ENCODE measurements around the gene CYP2U1. TPM values are rescaled to one million over a fixed set of nuclear protein-coding genes. Genes with fewer than 3 reads are reported as not detected.
"Not testable (repeated sequence)": the region's sequence is repeated elsewhere in the genome, so short reads cannot be mapped to it uniquely, and the experiment has no call there.

The CYP2U1 gene
- total RNA-seq, 1 donor from 2014 or later: 19.6 TPM

GRCh38 chr4:107966903-107967302 is 35.6 kb downstream of the CYP2U1 start:
- H3K27me3 ChIP-seq: no peaks in the 10 kb centered on the region
- H3K4me3 ChIP-seq: no peak overlapping the region
- no peaks in the 10 kb centered on the region for H3K4me1 ChIP-seq
- no peak for DNase-seq (ENCODE audit: extremely low spot score in 2 of 2)
- H3K27ac ChIP-seq: no peak overlapping the region
- TF ChIP-seq POLR2A (IDR thresholded peaks at IDR 0.05): no peak
- TF ChIP-seq POLR2AphosphoS5 (IDR thresholded peaks at IDR 0.05; ENCODE audit: insufficient read depth in 1 of 2, low read depth in 1 of 2): no peak
- intact Hi-C loops (cut with DNase I): no loop called here
- H3K9me3 ChIP-seq: no peaks in the 10 kb centered on the region
- H3K36me3 ChIP-seq: no peaks in the 10 kb centered on the region

GRCh38 chr4:107967519-107967918 is 36.2 kb downstream of the CYP2U1 start:
- H3K4me1 ChIP-seq; H3K27me3 ChIP-seq; H3K4me3 ChIP-seq; H3K9me3 ChIP-seq; DNase-seq (ENCODE audit: extremely low spot score in 2 of 2); H3K27ac ChIP-seq; intact Hi-C loops (cut with DNase I); H3K36me3 ChIP-seq: not testable (repeated sequence)

- H3K27me3 ChIP-seq; H3K4me3 ChIP-seq; H3K27ac ChIP-seq; DNase-seq (ENCODE audit: extremely low spot score in 2 of 2); intact Hi-C loops (cut with DNase I); H3K36me3 ChIP-seq; H3K9me3 ChIP-seq; H3K4me1 ChIP-seq: not testable (repeated sequence)
Measured at GRCh38 chr4:107967921-107968320, 36.6 kb downstream of the CYP2U1 start.

- no peaks in the 10 kb centered on the region for H3K27me3 ChIP-seq
- H3K27ac ChIP-seq: no peak overlapping the region
- no peak overlapping the region for H3K4me3 ChIP-seq
- no peaks in the 10 kb centered on the region for H3K36me3 ChIP-seq
- no peak for TF ChIP-seq CTCF (IDR thresholded peaks at IDR 0.05)
- TF ChIP-seq POLR2A (IDR thresholded peaks at IDR 0.05): no peak
- no peak for TF ChIP-seq POLR2AphosphoS5 (IDR thresholded peaks at IDR 0.05; ENCODE audit: insufficient read depth in 1 of 2, low read depth in 1 of 2)
- intact Hi-C loops (cut with DNase I): no loop called here
- DNase-seq (ENCODE audit: extremely low spot score in 2 of 2): no peak
- H3K4me1 ChIP-seq: no peaks in the 10 kb centered on the region
- H3K9me3 ChIP-seq: no peaks in the 10 kb centered on the region
Measured at GRCh38 chr4:107970063-107970798, 38.9 kb downstream of the CYP2U1 start.

- TF ChIP-seq POLR2A (IDR thresholded peaks at IDR 0.05): no peak
- no peak for TF ChIP-seq CTCF (IDR thresholded peaks at IDR 0.05)
- no peak for TF ChIP-seq POLR2AphosphoS5 (IDR thresholded peaks at IDR 0.05; ENCODE audit: insufficient read depth in 1 of 2, low read depth in 1 of 2)
- H3K36me3 ChIP-seq: no peaks in the 10 kb centered on the region
- H3K27me3 ChIP-seq: no peaks in the 10 kb centered on the region
- intact Hi-C loops (cut with DNase I): no loop called here
- no peak for DNase-seq (ENCODE audit: extremely low spot score in 2 of 2)
- H3K4me3 ChIP-seq: no peak overlapping the region
- H3K9me3 ChIP-seq: no peaks in the 10 kb centered on the region
- H3K27ac ChIP-seq: no peak overlapping the region
- H3K4me1 ChIP-seq: no peaks in the 10 kb centered on the region
Measured at GRCh38 chr4:107972605-107973004, 41.3 kb downstream of the CYP2U1 start.

- TF ChIP-seq POLR2A (IDR thresholded peaks at IDR 0.05): no peak
- no peak for TF ChIP-seq POLR2AphosphoS5 (IDR thresholded peaks at IDR 0.05; ENCODE audit: insufficient read depth in 1 of 2, low read depth in 1 of 2)
- TF ChIP-seq CTCF (IDR thresholded peaks at IDR 0.05): no peak
- intact Hi-C loops (cut with DNase I): no loop called here
- DNase-seq (ENCODE audit: extremely low spot score in 2 of 2): no peak
Measured at GRCh38 chr4:107974523-107974922, 43.2 kb downstream of the CYP2U1 start.

More at GRCh38 chr4:107974523-107974922, 43.2 kb downstream of the CYP2U1 start:
- no peaks in the 10 kb centered on the region for H3K4me1 ChIP-seq
- no peaks in the 10 kb centered on the region for H3K36me3 ChIP-seq
- no peak overlapping the region for H3K4me3 ChIP-seq
- no peak overlapping the region for H3K27ac ChIP-seq
- H3K9me3 ChIP-seq: no peaks in the 10 kb centered on the region
- no peaks in the 10 kb centered on the region for H3K27me3 ChIP-seq
